ENCODE measurements around the gene ZNF778. TPM values are rescaled to one million over a fixed set of nuclear protein-coding genes. Genes with fewer than 3 reads are reported as not detected.

Gene ZNF778
- total and polyA plus RNA-seq, 2 of the 8 experiments (the other 6 are each of a cell fraction or from before 2014, with no cell fraction given) = 9.5 to 21.9 TPM

DNA sequence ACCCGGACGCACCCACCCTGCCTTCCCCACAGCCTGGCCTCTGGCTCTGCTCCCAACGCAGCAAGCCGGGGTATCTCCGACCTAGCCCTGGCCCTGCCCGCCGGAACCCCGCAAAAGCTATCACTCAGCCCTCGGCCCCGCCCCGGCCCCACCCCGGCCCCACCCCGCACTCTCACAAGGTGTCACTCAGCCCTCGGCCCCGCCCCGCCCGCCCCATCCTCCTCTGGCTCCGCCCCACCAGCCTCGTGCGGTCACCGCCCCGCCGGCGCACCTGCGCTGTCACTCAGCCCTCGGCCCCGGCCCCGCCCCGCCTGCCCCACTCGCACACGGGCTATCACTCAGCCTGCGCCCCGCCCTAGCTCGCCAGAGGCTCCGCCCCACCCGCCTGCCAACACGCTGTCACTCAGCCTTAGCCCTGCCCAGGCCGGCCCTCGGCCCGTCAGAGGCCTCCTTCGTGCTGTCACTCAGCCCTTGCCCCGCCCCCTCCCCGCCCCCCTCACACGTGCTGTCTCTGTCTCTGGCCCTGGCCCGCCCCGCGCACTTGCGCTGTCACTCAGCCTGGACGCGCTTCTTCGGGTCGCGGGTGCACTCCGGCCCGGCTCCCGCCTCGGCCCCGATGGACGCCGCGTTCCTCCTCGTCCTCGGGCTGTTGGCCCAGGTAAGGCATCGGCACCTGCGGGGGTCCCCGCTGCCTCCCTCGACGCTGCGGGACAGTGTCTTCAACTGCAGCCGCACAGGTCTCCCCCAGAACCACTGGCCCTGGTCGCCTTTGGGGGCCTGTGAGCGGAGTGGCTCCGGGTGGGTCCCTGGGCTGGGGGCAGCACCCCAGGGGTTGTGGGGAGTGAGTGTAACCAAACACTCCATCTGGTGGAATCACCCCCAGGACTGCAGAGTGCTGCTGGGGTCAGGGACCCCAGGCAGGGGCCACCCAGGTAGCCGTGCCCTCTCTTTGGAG, 46.0 kb upstream of the ZNF778 start, which contains the start of gene CDH15:
TSS of gene CDH15 (plus strand) at position 533 of the 955 bp plus-strand sequence. CDS start at position 617, 84 bp downstream.
- Histone ChIP-seq H2BK20ac (ENCODE audit: low read length) (0 out of 2 replicates have a peak within 1 kb of the TSS, but pooled peaks have one; percentile 34), H3K4me2 (ENCODE audit: insufficient read depth in 1 of 2, low read depth in 2 of 2, low read length in 2 of 2) (peak within 1 kb of the TSS; percentile 65 to 99), H4K5ac (ENCODE audit: insufficient read length, low read depth, low read length) (no peak within 1 kb of the TSS), H2AFZ (ENCODE audit: low read length) (peak within 1 kb of the TSS; percentile 90; the same call in 1 of the 2 replicates), H3K23ac (ENCODE audit: insufficient read length) (no peak within 1 kb of the TSS), H4K20me1 (replicated peaks in 1 of 2; ENCODE audit: control insufficient read depth in 1 of 2, insufficient read depth in 2 of 2, low read length in 2 of 2) (peaks cover 0 to 3% of the 10 kb centered on the region in 2 experiments), H2BK15ac (ENCODE audit: low read length) (0 out of 2 replicates have a peak within 1 kb of the TSS, but pooled peaks have one; percentile 46), H3K27me3 (replicated peaks in 1 of 4; ENCODE audit: control insufficient read depth in 3 of 4, extremely low read depth in 1 of 4, insufficient read depth in 3 of 4, low read length in 3 of 4) (peaks cover 0 to 7% (median 4%) of the 10 kb centered on the region in 4 experiments; a peak in 4 of 7 replicates), H3K14ac (ENCODE audit: insufficient read length) (no peak within 1 kb of the TSS), H2BK12ac (ENCODE audit: low read depth, low read length) (peak within 1 kb of the TSS; percentile 27; the same call in 1 of the 2 replicates), H3K9me3 (ENCODE audit: insufficient read depth in 2 of 2, low read depth in 1 of 2, low read length in 1 of 2) (no peaks in the 10 kb centered on the region), H3K79me2 (ENCODE audit: control insufficient read depth in 1 of 2, insufficient read depth in 2 of 2, low read length in 2 of 2) (no peaks in the 10 kb centered on the region), H3K27ac (ENCODE audit: low read depth, low read length) (no peak within 1 kb of the TSS), H3K56ac (replicated peaks; ENCODE audit: insufficient read length, low read depth, low read length) (no peak within 1 kb of the TSS), H3K9ac (replicated peaks in 1 of 4; ENCODE audit: extremely low read depth in 1 of 4, low read depth in 3 of 4, low read length in 3 of 4) (no peak within 1 kb of the TSS), H2AK5ac (ENCODE audit: low read depth, low read length) (no peak within 1 kb of the TSS; the same call in 1 of the 2 replicates), H3K23me2 (ENCODE audit: low read depth, low read length) (peaks cover 5% of the 10 kb centered on the region), H2BK120ac (replicated peaks; ENCODE audit: low read depth, low read length) (no peak within 1 kb of the TSS), H3K36me3 (ENCODE audit: control insufficient read depth in 2 of 4, insufficient read depth in 4 of 4, low read length in 3 of 4) (no peaks in the 10 kb centered on the region), H3K4me3 (ENCODE audit: extremely low read depth in 1 of 4, insufficient read depth in 2 of 4, low read depth in 3 of 4, low read length in 4 of 4) (peak within 1 kb of the TSS; percentile 14 to 64 (median 54); a peak in 7 of 8 replicates), H4K91ac (replicated peaks; ENCODE audit: insufficient read length, low read length) (no peak within 1 kb of the TSS), H3K18ac (ENCODE audit: extremely low read depth, low read length) (no peak within 1 kb of the TSS; the same call in 1 of the 2 replicates), H3K79me1 (ENCODE audit: low read depth, low read length) (no peaks in the 10 kb centered on the region), H2BK5ac (ENCODE audit: low read depth, low read length) (no peak within 1 kb of the TSS), H3K4me1 (replicated peaks in 1 of 4; ENCODE audit: control insufficient read depth in 3 of 4, insufficient read depth in 4 of 4, low read length in 3 of 4) (peaks cover 0 to 33% (median 23%) of the 10 kb centered on the region in 4 experiments; a peak in 6 of 7 replicates), H4K8ac (ENCODE audit: extremely low read depth, insufficient read depth, low read length) (peak within 1 kb of the TSS; percentile 66), H3K4ac (replicated peaks; ENCODE audit: insufficient read length, low read depth, low read length) (no peak within 1 kb of the TSS)
- 15% methylated on average over 36 of the region's 74 CpGs; no CpG with 5 or more reads in 1 of the 2 experiments for WGBS, 2 experiments (ENCODE audit: extremely low coverage in 1 of 2, insufficient coverage in 1 of 2, insufficient read length in 1 of 2, insufficient replicate concordance in 2 of 2, low coverage in 1 of 2, low lambda C conversion rate in 2 of 2, missing lambda C conversion rate in 1 of 2)
- ChIA-PET CTCF (ENCODE audit: partially characterized antibody) (interaction anchor here (0.6 to 1.8 kb wide), 7 partner anchors 8 to 361 kb away, joined by 3 to 4 read pairs (median 3); no protein-coding TSS in a partner anchor), POLR2A (ENCODE audit: partially characterized antibody) (interaction anchor here (1.1 kb wide), 2 partner anchors 12 to 362 kb away, joined by 3 to 4 read pairs; no protein-coding TSS in a partner anchor)
- FAIRE-seq = no peak
- peak; percentile 96 to 98 for DNase-seq (ENCODE audit: low read depth in 1 of 2, low spot score in 2 of 2)
- TF ChIP-seq CHD2 (IDR thresholded peaks at IDR 0.05; ENCODE audit: low read length) (no peak), TBP (IDR thresholded peaks at IDR 0.05; ENCODE audit: low read depth, low read length) (no peak), SP1 (IDR thresholded peaks at IDR 0.05; ENCODE audit: low read depth, low read length) (peak; percentile 68; the same call in 1 of the 2 replicates), SIN3A (conservative IDR thresholded peaks at IDR 0.05 in 1 of 2, IDR thresholded peaks at IDR 0.05 in 1 of 2; ENCODE audit: low read depth in 1 of 2, low read length in 2 of 2) (peak in 1 of 2 experiments; percentile 14; a peak in 1 of 4 replicates), BCL11A (IDR thresholded peaks at IDR 0.05; ENCODE audit: low read depth in 2 of 2, low read length in 2 of 2) (no peak), TAF1 (IDR thresholded peaks at IDR 0.05; ENCODE audit: low read depth, low read length) (no peak), SP4 (IDR thresholded peaks at IDR 0.05; ENCODE audit: low read length) (peak; percentile 97), POLR2AphosphoS5 (IDR thresholded peaks at IDR 0.05; ENCODE audit: low read depth, low read length) (no peak), POLR2A (IDR thresholded peaks at IDR 0.05; ENCODE audit: control extremely low read depth in 1 of 2, low read depth in 2 of 2, low read length in 2 of 2) (no peak), KDM4A (IDR thresholded peaks at IDR 0.05; ENCODE audit: low read depth, low read length, severe bottlenecking) (peak; percentile 23)
- TF ChIP-seq, protein P1, sequence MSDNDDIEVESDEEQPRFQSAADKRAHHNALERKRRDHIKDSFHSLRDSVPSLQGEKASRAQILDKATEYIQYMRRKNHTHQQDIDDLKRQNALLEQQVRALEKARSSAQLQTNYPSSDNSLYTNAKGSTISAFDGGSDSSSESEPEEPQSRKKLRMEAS (IDR thresholded peaks at IDR 0.05) = peak; percentile 74
